IMR-90 (cell line): ENCODE data around the gene AZIN2. TPM values are rescaled to one million over a fixed set of nuclear protein-coding genes. Genes with fewer than 3 reads are reported as not detected.
A peak's percentile ranks its signal among the peaks of the same experiment; 100 is the strongest.

ENCODE experiments used
- ATAC-seq: fragments of 200-7000 bp; cut with Tn5 transposase; 2 replicates; pipeline ENCODE4 v1.9.1; 2020; ENCODE audit warnings: low read depth, mild to moderate bottlenecking, moderate library complexity
- BruUV-seq: library from RNA; stranded (reverse); fragments of 400-500 nt; replicated peaks from 2 replicates; lab custom pipeline; 2021; lab: Mats Ljungman, UMichigan
- CTCF ChIA-PET: fragments of 300-600 bp; formaldehyde crosslinking; extraction: SDS; loops from one replicate; lab custom pipeline; 2021; ENCODE audit warnings: antibody characterized with exemption; lab: Yijun Ruan, JAX
- POLR2A ChIA-PET: fragments of 300-600 bp; sonication (Branson Sonifier 250); formaldehyde crosslinking; loops from one replicate; lab custom pipeline; 2022; ENCODE audit warnings: antibody characterized with exemption; ENCODE audit not compliant: unreplicated experiment; lab: Charles Lee
- DNase-seq: peaks from one replicate; pipeline ENCODE4 v3.0.0; 2013
- H2AFZ ChIP-seq: replicated peaks from 2 replicates; pipeline ENCODE3; 2013; ENCODE audit warnings: low read length, mild to moderate bottlenecking; ENCODE audit not compliant: poor library complexity
- H2AK5ac ChIP-seq: 2 replicates; pipeline ENCODE4 v1.6.1; 2013; ENCODE audit warnings: low read depth, low read length, inconsistent platforms
- H2AK9ac ChIP-seq: replicated peaks from 2 replicates; pipeline ENCODE3; 2013; ENCODE audit warnings: mild to moderate bottlenecking, low read depth, low read length, moderate library complexity; ENCODE audit not compliant: poor library complexity
- H2BK120ac ChIP-seq: 2 replicates; pipeline ENCODE4 v1.6.1; 2013; ENCODE audit warnings: low read depth, low read length, inconsistent platforms
- H2BK15ac ChIP-seq: 3 replicates; pipeline ENCODE4 v1.6.1; 2013; ENCODE audit warnings: low read depth, low read length, inconsistent platforms
- H2BK20ac ChIP-seq: 2 replicates; pipeline ENCODE4 v1.6.1; 2013; ENCODE audit warnings: low read depth, mild to moderate bottlenecking, inconsistent platforms, low read length, moderate library complexity
- H2BK5ac ChIP-seq: 2 replicates; pipeline ENCODE4 v1.6.1; 2013; ENCODE audit warnings: mild to moderate bottlenecking, low read depth, low read length, inconsistent platforms; ENCODE audit not compliant: poor library complexity, severe bottlenecking
- H3K14ac ChIP-seq: replicated peaks from 2 replicates; pipeline ENCODE4 v1.6.1; 2013; ENCODE audit warnings: low read depth, low read length, inconsistent platforms
- H3K18ac ChIP-seq: 2 replicates; pipeline ENCODE4 v1.6.1; 2013; ENCODE audit warnings: low read depth, low read length, control low read depth
- H3K23ac ChIP-seq: 2 replicates; pipeline ENCODE4 v1.6.1; 2013; ENCODE audit warnings: low read depth, low read length, inconsistent platforms
- H3K27ac ChIP-seq: 2 replicates; pipeline ENCODE4 v1.5.1; 2013; ENCODE audit warnings: mild to moderate bottlenecking, control low read depth, low read length; ENCODE audit not compliant: insufficient read depth
- H3K27me3 ChIP-seq: 2 replicates; pipeline ENCODE4 v1.6.1; 2013; ENCODE audit warnings: low read length; ENCODE audit not compliant: control insufficient read depth, insufficient read depth
- H3K36me3 ChIP-seq: 2 replicates; pipeline ENCODE4 v1.6.1; 2013; ENCODE audit warnings: low read length, mixed read lengths; ENCODE audit not compliant: control insufficient read depth, insufficient read depth
- H3K4ac ChIP-seq: 2 replicates; pipeline ENCODE4 v1.6.1; 2013; ENCODE audit warnings: low read depth, low read length, inconsistent platforms
- H3K4me1 ChIP-seq: 2 replicates; pipeline ENCODE4 v1.6.1; 2013; ENCODE audit warnings: low read length, mixed read lengths; ENCODE audit not compliant: control insufficient read depth, insufficient read depth
- H3K4me2 ChIP-seq: 2 replicates; pipeline ENCODE4 v1.6.1; 2013; ENCODE audit warnings: low read depth, mild to moderate bottlenecking, control low read depth, low read length, moderate library complexity
- H3K4me3 ChIP-seq: 2 replicates; pipeline ENCODE4 v1.5.1; 2013; ENCODE audit warnings: low read depth, mild to moderate bottlenecking, control low read depth, low read length, moderate library complexity; ENCODE audit not compliant: insufficient read depth
- H3K56ac ChIP-seq: 2 replicates; pipeline ENCODE4 v1.6.1; 2013; ENCODE audit warnings: low read length, inconsistent platforms; ENCODE audit not compliant: insufficient read depth; ENCODE audit errors: extremely low read depth
- H3K79me1 ChIP-seq, 2 experiments: 2 replicates each; pipeline ENCODE4 v1.6.1; 2013; ENCODE audit warnings: low read length in 2 of 2, inconsistent platforms in 1 of 2, low read depth in 1 of 2
- H3K9ac ChIP-seq: 2 replicates; pipeline ENCODE4 v1.6.1; 2013; ENCODE audit warnings: low read depth, low read length, control low read depth
- H3K9me1 ChIP-seq: 2 replicates; pipeline ENCODE4 v1.6.1; 2013; ENCODE audit warnings: low read length, inconsistent platforms; ENCODE audit not compliant: insufficient read depth
- H3K9me3 ChIP-seq: 2 replicates; pipeline ENCODE4 v1.6.1; 2013; ENCODE audit warnings: low read length; ENCODE audit not compliant: control insufficient read depth, insufficient read depth
- H4K20me1 ChIP-seq: 2 replicates; pipeline ENCODE4 v1.6.1; 2013; ENCODE audit warnings: low read length, inconsistent platforms; ENCODE audit not compliant: insufficient read depth
- H4K5ac ChIP-seq: 2 replicates; pipeline ENCODE4 v1.6.1; 2013; ENCODE audit warnings: mild to moderate bottlenecking, low read depth, low read length, control low read depth
- H4K8ac ChIP-seq, 2 experiments: 2 replicates each; pipeline ENCODE4 v1.6.1; 2013; ENCODE audit warnings: low read depth in 2 of 2, low read length in 2 of 2, control low read depth in 1 of 2, inconsistent platforms in 1 of 2
- H4K91ac ChIP-seq: 2 replicates; pipeline ENCODE4 v1.6.1; 2013; ENCODE audit warnings: low read depth, low read length, inconsistent platforms; ENCODE audit not compliant: insufficient read depth
- CHD1 ChIP-seq: IDR thresholded peaks from 2 replicates; pipeline ENCODE4 v1.6.1; 2012; ENCODE audit warnings: low read depth, low read length, improper control_type of control experiment
- CTCF ChIP-seq: conservative IDR thresholded peaks from 2 replicates; pipeline ENCODE4 v1.5.1; 2012; ENCODE audit warnings: mild to moderate bottlenecking, low read depth, low read length, improper control_type of control experiment
- RAD21 ChIP-seq: IDR thresholded peaks from 2 replicates; pipeline ENCODE4 v1.6.1; 2012; ENCODE audit warnings: low read length, improper control_type of control experiment
- SMC3 ChIP-seq: fragments of 150-350 bp; IDR thresholded peaks from 2 replicates; pipeline ENCODE4 v1.6.1; 2016; ENCODE audit warnings: low read depth, mild to moderate bottlenecking, antibody characterized with exemption, low read length, moderate library complexity
- whole genome bisulfite sequencing, 2 experiments: methylation state at CpG; one replicate each; pipeline versions ENCODE4 v1.1.5 to v1.1.7; 2013; ENCODE audit warnings: missing lambda C conversion rate in 2 of 2; ENCODE audit not compliant: insufficient read length in 1 of 2; ENCODE audit errors: extremely low coverage in 2 of 2; 5-methylcytosine and 5-hydroxymethylcytosine counted together
- dilution Hi-C: fragments of 300-500 bp; cut with HindIII; formaldehyde crosslinking; loops from one replicate; pipeline ENCODE4 v1.14.3; 2018; ENCODE audit warnings: low sequenced_read_pairs; ENCODE audit not compliant: unreplicated experiment
- in situ Hi-C: fragments of 300-500 bp; cut with MboI; formaldehyde crosslinking; loops from 3 replicates; pipeline ENCODE4 v1.14.3; 2019; ENCODE audit warnings: low sequenced_read_pairs, inconsistent platforms, mixed read lengths
- intact Hi-C: fragments of 100-400 bp; cut with micrococcal nuclease; formaldehyde crosslinking; loops from 2 replicates; pipeline ENCODE4 v1.10.0; 2022
- polyA plus RNA-seq, 3 experiments: library from polyadenylated mRNA; depleted of rRNA; stranded (reverse); fragments of >200 nt; gene quantifications; 2 replicates each; pipeline ENCODE4 v1.2.3, GENCODE V29; 2012; ENCODE audit warnings: low replicate concordance in 1 of 3
- total RNA-seq: library from RNA; depleted of rRNA; stranded (reverse); fragments of >200 nt; gene quantifications from 2 replicates; pipeline ENCODE4 v1.2.3, GENCODE V29; 2012

AZIN2 gene
- total and polyA plus RNA-seq, 2 of the 4 experiments (the other 2 are of a cell fraction) = 4.7 to 8.9 TPM

GRCh38 chr1:33111965-33112364 is 31.0 kb downstream of the AZIN2 start:
- H2AFZ ChIP-seq = no peak overlapping the region
- peaks cover 6% of the 10 kb centered on the region for H3K9me3 ChIP-seq
- ATAC-seq (peak; percentile 72), DNase-seq (peak; percentile 44)
- H3K4me1 ChIP-seq = no peaks in the 10 kb centered on the region
- H3K23ac ChIP-seq = no peak overlapping the region
- no peak overlapping the region for H4K91ac ChIP-seq
- H3K4me2 ChIP-seq = no peak overlapping the region
- no peak overlapping the region for H2BK20ac ChIP-seq
- peaks cover 2% of the 10 kb centered on the region; the same call in 1 of the 2 replicates for H3K36me3 ChIP-seq
- H2BK15ac ChIP-seq = peak overlapping the region; percentile 59; the same call in 1 of the 3 replicates
- H3K27me3 ChIP-seq = no peaks in the 10 kb centered on the region
- no peak overlapping the region for H2AK5ac ChIP-seq
- dilution Hi-C loops (no loop called here), in situ Hi-C loops (no loop called here), intact Hi-C loops (loop anchor here (5.0 kb wide), 1 partner anchor 255 kb away; no protein-coding TSS in a partner anchor)
- H2BK120ac ChIP-seq = no peak overlapping the region
- H3K14ac ChIP-seq = no peak overlapping the region
- WGBS, 2 experiments = no CpG with 5 or more reads among the region's 3 CpGs
- no peak overlapping the region for H3K18ac ChIP-seq
- no peak overlapping the region for H3K4me3 ChIP-seq
- no peak overlapping the region for H3K9ac ChIP-seq
- H3K79me1 ChIP-seq = no peaks in the 10 kb centered on the region
- no peak overlapping the region for H4K8ac ChIP-seq
- no TSS peak for BruUV-seq
- H2AK9ac ChIP-seq = no peak overlapping the region
- POLR2A ChIA-PET = no interaction called here
- H4K20me1 ChIP-seq = no peaks in the 10 kb centered on the region
- TF ChIP-seq SMC3 (peak; percentile 34; the same call in 1 of the 2 replicates), RAD21 (peak; percentile 63), CHD1 (no peak), CTCF (peak; percentile 55)
- no peak overlapping the region for H3K27ac ChIP-seq
- no peak overlapping the region for H4K5ac ChIP-seq
- no peaks in the 10 kb centered on the region; the same call in 1 of the 2 replicates for H3K9me1 ChIP-seq
- no peak overlapping the region for H3K4ac ChIP-seq
- CTCF ChIA-PET = interaction anchor here (0.7 kb wide), 1 partner anchor 16 kb away, joined by 3 read pairs; no protein-coding TSS in a partner anchor
- no peak overlapping the region for H3K56ac ChIP-seq
- H2BK5ac ChIP-seq = peak overlapping the region; percentile 13
